Testis (tissue), 2 donors: ENCODE data around the gene PTPRN2.

Source experiments
- CTCF ChIP-seq, 3 experiments: fragments of 450-650 bp in 2 of 3; fragments of 200-600 bp in 1 of 3; sonication (generic) in 1 of 3; IDR thresholded peaks; one replicate each; pipeline ENCODE4 v1.5.1; 2016 to 2019; ENCODE audit warnings: antibody characterized with exemption in 3 of 3, mild to moderate bottlenecking in 2 of 3, moderate library complexity in 1 of 3
- POLR2A ChIP-seq: fragments of 450-650 bp; IDR thresholded peaks from one replicate; pipeline ENCODE4 v1.6.1; 2017; ENCODE audit warnings: antibody characterized with exemption, mild to moderate bottlenecking, moderate library complexity

- no peak for TF ChIP-seq CTCF (IDR thresholded peaks at IDR 0.05)
- no peak for TF ChIP-seq POLR2A
These were observed 506.7 kb downstream of the PTPRN2 start for GRCh38 chr7:158080899-158081445.
